H1 (cell line): ENCODE results near the gene HDHD3. TPM values are rescaled to one million over a fixed set of nuclear protein-coding genes. Genes with fewer than 3 reads are reported as not detected.

Source experiments
- CTCF ChIA-PET: fragments of 300-600 bp; sonication (Branson Sonifier 250); formaldehyde crosslinking; loops from one replicate; lab custom pipeline; 2021; ENCODE audit not compliant: partially characterized antibody; lab: Charles Lee
- POLR2A ChIA-PET: fragments of 300-600 bp; sonication (Branson Sonifier 250); formaldehyde crosslinking; loops from one replicate; lab custom pipeline; 2021; ENCODE audit warnings: inconsistent platforms; ENCODE audit not compliant: partially characterized antibody; lab: Charles Lee
- DNase-seq, 2 experiments: peaks; one replicate each; pipeline versions ENCODE4 v3.0.0 to v3.0.0-alpha.2; 2010 to 2022; ENCODE audit warnings: low spot score in 2 of 2, low read depth in 1 of 2, mixed read lengths in 1 of 2
- FAIRE-seq: peaks from 2 replicates; lab custom pipeline; 2011; peaks lifted over from hg19 to GRCh38; lab: Jason Lieb, UNC
- H2AFZ ChIP-seq: 2 replicates; pipeline ENCODE4 v1.8.1; 2012; ENCODE audit warnings: low read length, inconsistent platforms
- H2AK5ac ChIP-seq: 2 replicates; pipeline ENCODE4 v1.6.1; 2013; ENCODE audit warnings: low read depth, low read length
- H2BK120ac ChIP-seq: replicated peaks from 2 replicates; pipeline ENCODE3; 2013; ENCODE audit warnings: low read depth, low read length, inconsistent platforms
- H2BK12ac ChIP-seq: 2 replicates; pipeline ENCODE4 v1.6.1; 2013; ENCODE audit warnings: low read depth, low read length
- H2BK15ac ChIP-seq: 2 replicates; pipeline ENCODE4 v1.6.1; 2013; ENCODE audit warnings: low read length
- H2BK20ac ChIP-seq: 2 replicates; pipeline ENCODE4 v1.6.1; 2013; ENCODE audit warnings: low read length
- H2BK5ac ChIP-seq: 2 replicates; pipeline ENCODE4 v1.6.1; 2013; ENCODE audit warnings: low read depth, low read length
- H3K14ac ChIP-seq: 2 replicates; pipeline ENCODE4 v1.6.1; 2013; ENCODE audit warnings: inconsistent platforms; ENCODE audit not compliant: insufficient read length
- H3K18ac ChIP-seq: 2 replicates; pipeline ENCODE4 v1.6.1; 2013; ENCODE audit warnings: low read length; ENCODE audit errors: extremely low read depth
- H3K23ac ChIP-seq: 2 replicates; pipeline ENCODE4 v1.6.1; 2013; ENCODE audit warnings: inconsistent platforms; ENCODE audit not compliant: insufficient read length
- H3K23me2 ChIP-seq: 2 replicates; pipeline ENCODE4 v1.6.1; 2013; ENCODE audit warnings: low read depth, low read length
- H3K27ac ChIP-seq: 2 replicates; pipeline ENCODE4 v1.6.1; 2011; ENCODE audit warnings: low read depth, low read length, inconsistent platforms
- H3K27me3 ChIP-seq, 4 experiments: replicated peaks in 1 of 4; 1 replicate in 1 of 4; 2 replicates in 3 of 4; pipeline versions ENCODE4 v1.6.1 to v1.8.1; 2011 to 2013; ENCODE audit warnings: low read length in 3 of 4, mild to moderate bottlenecking in 3 of 4, inconsistent platforms in 2 of 4, mixed read lengths in 2 of 4, moderate library complexity in 1 of 4; ENCODE audit not compliant: control insufficient read depth in 3 of 4, insufficient read depth in 3 of 4; ENCODE audit errors: extremely low read depth in 1 of 4
- H3K36me3 ChIP-seq, 4 experiments: 2 replicates each; pipeline versions ENCODE4 v1.6.1 to v1.8.1; 2011 to 2013; ENCODE audit warnings: mild to moderate bottlenecking in 4 of 4, low read length in 3 of 4, moderate library complexity in 2 of 4, control low read depth in 1 of 4, inconsistent platforms in 1 of 4; ENCODE audit not compliant: insufficient read depth in 4 of 4, control insufficient read depth in 2 of 4
- H3K4ac ChIP-seq: replicated peaks from 2 replicates; pipeline ENCODE3; 2013; ENCODE audit warnings: low read length, low read depth, mixed read lengths, inconsistent platforms; ENCODE audit not compliant: insufficient read length
- H3K4me1 ChIP-seq, 4 experiments: replicated peaks in 1 of 4; 1 replicate in 1 of 4; 2 replicates in 3 of 4; pipeline versions ENCODE4 v1.6.1 to v1.8.1; 2011 to 2013; ENCODE audit warnings: low read length in 3 of 4, inconsistent platforms in 2 of 4, mixed read lengths in 1 of 4; ENCODE audit not compliant: insufficient read depth in 4 of 4, control insufficient read depth in 3 of 4
- H3K4me2 ChIP-seq, 2 experiments: 2 replicates each; pipeline versions ENCODE4 v1.6.1 to v1.8.1; 2011 to 2013; ENCODE audit warnings: low read depth in 2 of 2, low read length in 2 of 2, control low read depth in 1 of 2, inconsistent platforms in 1 of 2, mild to moderate bottlenecking in 1 of 2; ENCODE audit not compliant: insufficient read depth in 1 of 2
- H3K4me3 ChIP-seq, 4 experiments: fragments of 200-600, 300-600 bp in 1 of 4; sonication (generic), shearing (Covaris generic), sonication (Bioruptor Twin) in 1 of 4; 2 replicates each; pipeline versions ENCODE4 v1.5.1 to v1.8.1; 2011 to 2016; ENCODE audit warnings: low read length in 4 of 4, low read depth in 3 of 4, control low read depth in 2 of 4, inconsistent platforms in 2 of 4, mild to moderate bottlenecking in 2 of 4, mixed read lengths in 1 of 4, moderate library complexity in 1 of 4; ENCODE audit not compliant: insufficient read depth in 2 of 4; ENCODE audit errors: extremely low read depth in 1 of 4
- H3K56ac ChIP-seq: replicated peaks from 2 replicates; pipeline ENCODE3; 2013; ENCODE audit warnings: low read depth, mild to moderate bottlenecking, mixed read lengths, low read length, inconsistent platforms; ENCODE audit not compliant: insufficient read length
- H3K79me1 ChIP-seq: 2 replicates; pipeline ENCODE4 v1.6.1; 2013; ENCODE audit warnings: low read depth, low read length, control low read depth
- H3K79me2 ChIP-seq, 2 experiments: 2 replicates each; pipeline versions ENCODE4 v1.6.1 to v1.8.1; 2012 to 2013; ENCODE audit warnings: low read length in 2 of 2, mild to moderate bottlenecking in 2 of 2, inconsistent platforms in 1 of 2; ENCODE audit not compliant: insufficient read depth in 2 of 2, control insufficient read depth in 1 of 2
- H3K9ac ChIP-seq, 4 experiments: replicated peaks in 1 of 4; 1 replicate in 1 of 4; 2 replicates in 3 of 4; pipeline versions ENCODE4 v1.6.1 to v1.8.1; 2011 to 2013; ENCODE audit warnings: low read depth in 3 of 4, low read length in 3 of 4, control low read depth in 2 of 4, mild to moderate bottlenecking in 2 of 4, moderate library complexity in 2 of 4, inconsistent platforms in 1 of 4; ENCODE audit errors: extremely low read depth in 1 of 4
- H3K9me3 ChIP-seq, 2 experiments: 2 replicates each; pipeline versions ENCODE4 v1.6.1 to v1.8.1; 2012 to 2013; ENCODE audit warnings: mild to moderate bottlenecking in 2 of 2, moderate library complexity in 2 of 2, control low read depth in 1 of 2, inconsistent platforms in 1 of 2, low read depth in 1 of 2, low read length in 1 of 2, mixed read lengths in 1 of 2; ENCODE audit not compliant: insufficient read depth in 2 of 2
- H4K20me1 ChIP-seq, 2 experiments: replicated peaks in 1 of 2; 2 replicates each; pipeline versions ENCODE3 to v1.8.1; 2011 to 2013; ENCODE audit warnings: inconsistent platforms in 2 of 2, low read length in 2 of 2, mild to moderate bottlenecking in 1 of 2; ENCODE audit not compliant: insufficient read depth in 2 of 2, control insufficient read depth in 1 of 2
- H4K5ac ChIP-seq: 2 replicates; pipeline ENCODE4 v1.6.1; 2013; ENCODE audit warnings: low read length, low read depth, mixed read lengths, inconsistent platforms; ENCODE audit not compliant: insufficient read length
- H4K8ac ChIP-seq: 2 replicates; pipeline ENCODE4 v1.8.0; 2013; ENCODE audit warnings: mild to moderate bottlenecking, moderate library complexity, low read length, inconsistent platforms; ENCODE audit not compliant: insufficient read depth; ENCODE audit errors: extremely low read depth
- H4K91ac ChIP-seq: replicated peaks from 2 replicates; pipeline ENCODE3; 2013; ENCODE audit warnings: low read length, mixed read lengths, inconsistent platforms; ENCODE audit not compliant: insufficient read length
- BCL11A ChIP-seq, 2 experiments: IDR thresholded peaks; one replicate each; pipeline ENCODE4 v1.6.1; 2011; ENCODE audit warnings: low read depth in 2 of 2, low read length in 2 of 2, mild to moderate bottlenecking in 2 of 2
- HDAC6 ChIP-seq: IDR thresholded peaks from one replicate; pipeline ENCODE4 v1.7.1; 2012; ENCODE audit warnings: low read depth, mild to moderate bottlenecking, inconsistent platforms, low read length, moderate library complexity
- SIN3A ChIP-seq, 2 experiments: IDR thresholded peaks in 1 of 2; conservative IDR thresholded peaks in 1 of 2; 2 replicates each; pipeline ENCODE4 v1.6.1; 2011 to 2012; ENCODE audit warnings: low read length in 2 of 2, improper control_type of control experiment in 1 of 2, low read depth in 1 of 2, mild to moderate bottlenecking in 1 of 2
- SIRT6 ChIP-seq: IDR thresholded peaks from one replicate; pipeline ENCODE4 v1.7.1; 2012; ENCODE audit warnings: low read length, inconsistent platforms
- TBP ChIP-seq: IDR thresholded peaks from 2 replicates; pipeline ENCODE4 v1.6.1; 2011; ENCODE audit warnings: low read depth, low read length, improper control_type of control experiment
- WGBS, 2 experiments: shearing (Covaris generic) in 1 of 2; methylation state at CpG; one replicate each; pipeline versions ENCODE4 v1.1.6 to v1.1.7; 2013 to 2015; ENCODE audit warnings: low lambda C conversion rate in 2 of 2, mixed read lengths in 2 of 2, inconsistent platforms in 1 of 2, low coverage in 1 of 2, missing lambda C conversion rate in 1 of 2; ENCODE audit not compliant: insufficient replicate concordance in 2 of 2, insufficient coverage in 1 of 2, insufficient read length in 1 of 2; ENCODE audit errors: extremely low coverage in 1 of 2, missing lambda C conversion rate in 1 of 2; 5-methylcytosine and 5-hydroxymethylcytosine counted together
- polyA plus RNA-seq, 7 experiments: library from polyadenylated mRNA; depleted of rRNA in 3 of 7; stranded (reverse) in 5 of 7; unstranded in 2 of 7; fragments of >200 nt in 5 of 7; fragments of 200-250 nt in 2 of 7; gene quantifications; 1 replicate in 5 of 7; 2 replicates in 1 of 7; 4 replicates in 1 of 7; pipeline versions ENCODE4 v1.2.1 to v1.2.3, GENCODE V29; 2011 to 2013; ENCODE audit warnings: missing spikeins in 2 of 7, mixed read lengths in 2 of 7
- total RNA-seq: library from RNA; stranded (reverse); fragmentation: NEBNext Ultra II Directional; extraction: Animal tissue kit (Norgen Biotek cat#: 25700); gene quantifications from 2 replicates; pipeline ENCODE4 v1.2.1, GENCODE V29; 2021

The HDHD3 gene
- total and polyA plus RNA-seq, 2 of the 8 experiments (the other 6 are each of a cell fraction or from before 2014, with no cell fraction given): 12.1 to 25.3 TPM

GRCh38 chr9:113341712-113342410, 34.9 kb downstream of the HDHD3 start:
- Histone ChIP-seq H3K9me3 (no peaks in the 10 kb centered on the region), H3K4me1 (peaks cover 0 to 2% (median 0%) of the 10 kb centered on the region in 4 experiments; a peak in 2 of 7 replicates), H3K56ac (no peak overlapping the region), H4K8ac (no peak overlapping the region), H3K4me3 (no peak overlapping the region), H3K23ac (no peak overlapping the region), H3K79me2 (no peaks in the 10 kb centered on the region), H3K18ac (no peak overlapping the region), H2BK20ac (no peak overlapping the region), H4K91ac (no peak overlapping the region), H2BK15ac (no peak overlapping the region), H3K4me2 (no peak overlapping the region), H3K27me3 (peaks cover 0 to 7% (median 3%) of the 10 kb centered on the region in 4 experiments; a peak in 2 of 7 replicates), H3K23me2 (peaks cover 4% of the 10 kb centered on the region), H4K5ac (no peak overlapping the region), H3K4ac (no peak overlapping the region), H3K36me3 (no peaks in the 10 kb centered on the region), H3K79me1 (no peaks in the 10 kb centered on the region), H2AK5ac (no peak overlapping the region), H2AFZ (no peak overlapping the region), H2BK12ac (no peak overlapping the region), H2BK120ac (no peak overlapping the region), H4K20me1 (no peaks in the 10 kb centered on the region), H3K27ac (no peak overlapping the region), H3K14ac (no peak overlapping the region), H3K9ac (no peak overlapping the region), H2BK5ac (no peak overlapping the region)
- ChIA-PET CTCF (interaction anchor here (0.6 to 1.6 kb wide), 4 partner anchors 24 to 535 kb away, joined by 3 to 5 read pairs (median 4); partner anchors contain the start of gene CDC26), POLR2A (interaction anchor here (1.2 to 3.5 kb wide), 4 partner anchors 9 to 83 kb away, joined by 3 to 11 read pairs (median 4); partner anchors contain the start of gene HDHD3)
- TF ChIP-seq BCL11A (IDR thresholded peaks at IDR 0.05; ENCODE audit: low read depth in 2 of 2, low read length in 2 of 2) (no peak), SIN3A (conservative IDR thresholded peaks at IDR 0.05 in 1 of 2, IDR thresholded peaks at IDR 0.05 in 1 of 2; ENCODE audit: low read depth in 1 of 2, low read length in 2 of 2) (no peak), SIRT6 (no peak), HDAC6 (no peak), TBP (no peak)
- DNase-seq (no peak), FAIRE-seq (no peak)
- WGBS, 2 experiments: 75% methylated on average over 9 of the region's 9 CpGs; no CpG with 5 or more reads in 1 of the 2 experiments
